Measurements from ENCODE around the gene LDB3.

DNA sequence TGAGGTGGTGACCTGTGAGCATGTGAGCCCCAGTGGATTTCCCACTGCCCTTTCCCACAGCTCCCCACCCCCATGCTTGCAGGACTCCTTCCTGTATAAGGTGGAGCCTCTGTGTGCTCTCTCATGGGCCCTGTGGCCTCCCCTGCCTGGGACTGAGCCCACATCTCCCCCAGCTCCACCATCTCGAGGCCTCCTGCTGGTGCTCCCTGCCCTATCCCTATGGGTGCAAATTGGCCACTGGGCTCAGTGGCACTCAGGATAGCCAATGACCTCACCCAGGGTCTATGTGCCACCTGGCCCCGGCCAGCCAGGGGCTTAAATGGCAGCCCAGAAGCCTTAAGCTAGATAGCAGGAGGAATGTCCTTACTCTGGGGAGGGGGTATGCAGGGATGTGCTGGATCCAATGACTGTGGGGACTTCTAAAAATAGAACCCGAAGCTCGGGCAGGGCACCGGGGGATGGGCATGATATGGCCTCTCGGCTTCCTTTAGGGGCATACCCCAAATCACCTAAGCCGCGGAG, 2.0 kb downstream of the LDB3 start:
- TF ChIP-seq CTCF (IDR thresholded peaks at IDR 0.05) (no peak), POLR2A (IDR thresholded peaks at IDR 0.05) (no peak), EP300 (IDR thresholded peaks at IDR 0.05; ENCODE audit: low read depth) (no peak)
